Activated B cell treated with CpG ODN at 0.5 μM for 24 hours (primary cell): ENCODE measurements around the gene PLSCR3. TPM values are rescaled to one million over a fixed set of nuclear protein-coding genes. Genes with fewer than 3 reads are reported as not detected.

Experiments
- ATAC-seq: fragments of 200-7000 bp; cut with Tn5 transposase; one replicate; pipeline ENCODE4 v1.10.0; 2021; ENCODE audit warnings: low read depth, mild to moderate bottlenecking, moderate library complexity
- CTCF ChIA-PET: fragments of 350-600 bp; sonication (Branson Sonifier 250); formaldehyde crosslinking; loops from one replicate; lab custom pipeline; 2021; ENCODE audit warnings: antibody characterized with exemption; lab: Charles Lee
- POLR2A ChIA-PET: fragments of 350-600 bp; sonication (Branson Sonifier 250); formaldehyde crosslinking; loops from one replicate; lab custom pipeline; 2021; ENCODE audit warnings: antibody characterized with exemption; lab: Charles Lee
- DNase-seq: peaks from one replicate; pipeline ENCODE4 v3.0.0; 2022
- H3K27ac Mint-ChIP-seq: one replicate; pipeline ENCODE4 v1.8.0; 2020; ENCODE audit warnings: mixed read lengths
- H3K27me3 Mint-ChIP-seq: one replicate; pipeline ENCODE4 v1.8.0; 2021; ENCODE audit warnings: mixed read lengths
- H3K36me3 Mint-ChIP-seq: one replicate; pipeline ENCODE4 v1.8.0; 2021; ENCODE audit warnings: low read depth, mixed read lengths
- H3K4me1 Mint-ChIP-seq: one replicate; pipeline ENCODE4 v1.8.0; 2021; ENCODE audit warnings: mixed read lengths
- H3K4me3 Mint-ChIP-seq: one replicate; pipeline ENCODE4 v1.8.0; 2020; ENCODE audit warnings: mild to moderate bottlenecking, mixed read lengths
- H3K9me3 Mint-ChIP-seq: one replicate; pipeline ENCODE4 v1.8.0; 2020; ENCODE audit warnings: mixed read lengths
- intact Hi-C: fragments of 100-400 bp; cut with micrococcal nuclease; formaldehyde crosslinking; loops from one replicate; pipeline ENCODE4 v1.15.1; 2024
- total RNA-seq: library from RNA; stranded (reverse); gene quantifications from 2 replicates; pipeline ENCODE4 v1.2.3, GENCODE V29; 2022
- TF ChIP-seq, protein P1 (sequence below): fragments of 200-600 bp; IDR thresholded peaks from one replicate; pipeline ENCODE4 v1.8.0; 2022; ENCODE audit warnings: antibody characterized with exemption, mild to moderate bottlenecking

PLSCR3 gene
- total RNA-seq, 1 donor from 2014 or later: 35.2 TPM

DNA sequence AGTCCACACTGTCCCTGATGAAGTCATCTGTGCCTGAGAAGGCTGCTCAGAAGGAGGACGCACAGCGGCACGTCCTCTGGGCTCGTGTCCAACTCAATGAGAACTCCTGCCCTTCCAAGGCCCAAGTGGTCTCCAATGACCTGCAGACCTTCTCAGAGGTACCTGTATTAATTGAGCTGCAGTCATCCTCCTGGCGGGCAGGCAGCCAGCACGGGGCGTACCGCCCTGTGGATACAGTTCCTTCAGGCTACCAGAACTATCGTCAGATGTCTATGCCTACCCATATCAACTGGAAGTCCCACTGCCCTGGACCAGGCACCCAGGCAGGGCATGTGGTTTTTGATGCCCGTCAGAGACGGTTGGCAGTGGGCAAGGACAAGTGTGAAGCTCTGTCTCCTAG, 38.0 kb upstream of the PLSCR3 start:
- peaks cover 1% of the 10 kb centered on the region for H3K36me3 Mint-ChIP-seq
- CTCF ChIA-PET: interaction anchor here (0.8 kb wide), 1 partner anchor 152 kb away, joined by 3 read pairs; no protein-coding TSS in a partner anchor
- peaks cover 20% of the 10 kb centered on the region for H3K4me1 Mint-ChIP-seq
- intact Hi-C loops: no loop called here
- no peak for ATAC-seq
- no peaks in the 10 kb centered on the region for H3K9me3 Mint-ChIP-seq
- no peak overlapping the region for H3K27ac Mint-ChIP-seq
- POLR2A ChIA-PET: no interaction called here
- no peaks in the 10 kb centered on the region for H3K27me3 Mint-ChIP-seq
- no peak for DNase-seq
- no peak overlapping the region for H3K4me3 Mint-ChIP-seq
- TF ChIP-seq, protein P1, sequence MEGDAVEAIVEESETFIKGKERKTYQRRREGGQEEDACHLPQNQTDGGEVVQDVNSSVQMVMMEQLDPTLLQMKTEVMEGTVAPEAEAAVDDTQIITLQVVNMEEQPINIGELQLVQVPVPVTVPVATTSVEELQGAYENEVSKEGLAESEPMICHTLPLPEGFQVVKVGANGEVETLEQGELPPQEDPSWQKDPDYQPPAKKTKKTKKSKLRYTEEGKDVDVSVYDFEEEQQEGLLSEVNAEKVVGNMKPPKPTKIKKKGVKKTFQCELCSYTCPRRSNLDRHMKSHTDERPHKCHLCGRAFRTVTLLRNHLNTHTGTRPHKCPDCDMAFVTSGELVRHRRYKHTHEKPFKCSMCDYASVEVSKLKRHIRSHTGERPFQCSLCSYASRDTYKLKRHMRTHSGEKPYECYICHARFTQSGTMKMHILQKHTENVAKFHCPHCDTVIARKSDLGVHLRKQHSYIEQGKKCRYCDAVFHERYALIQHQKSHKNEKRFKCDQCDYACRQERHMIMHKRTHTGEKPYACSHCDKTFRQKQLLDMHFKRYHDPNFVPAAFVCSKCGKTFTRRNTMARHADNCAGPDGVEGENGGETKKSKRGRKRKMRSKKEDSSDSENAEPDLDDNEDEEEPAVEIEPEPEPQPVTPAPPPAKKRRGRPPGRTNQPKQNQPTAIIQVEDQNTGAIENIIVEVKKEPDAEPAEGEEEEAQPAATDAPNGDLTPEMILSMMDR: no peak

DNA sequence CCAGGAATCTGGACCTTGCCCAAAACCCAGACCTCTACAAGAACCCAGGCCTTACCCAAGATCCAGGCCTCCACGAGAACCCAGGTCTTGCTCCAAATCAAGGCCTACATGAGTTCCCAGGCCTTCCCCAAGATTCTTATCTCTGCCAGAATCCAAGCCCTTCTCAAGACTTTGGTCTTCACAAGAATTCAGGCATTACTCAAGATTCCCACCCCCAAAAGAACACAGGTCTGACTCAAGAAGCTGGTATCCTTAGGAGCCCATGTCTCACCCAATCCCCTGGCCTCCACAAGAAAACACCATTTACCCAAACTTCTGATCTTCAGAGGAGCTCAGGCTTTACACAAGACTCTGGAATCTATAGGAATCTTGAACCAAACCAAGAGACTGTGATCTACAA, 36.9 kb upstream of the PLSCR3 start:
- peaks cover 11% of the 10 kb centered on the region for H3K4me1 Mint-ChIP-seq
- ChIA-PET CTCF (interaction anchor here (0.8 kb wide), 1 partner anchor 151 kb away, joined by 3 read pairs; no protein-coding TSS in a partner anchor), POLR2A (no interaction called here)
- peaks cover 1% of the 10 kb centered on the region for H3K36me3 Mint-ChIP-seq
- TF ChIP-seq, protein P1: no peak
- DNase-seq: no peak
- ATAC-seq: no peak
- intact Hi-C loops: no loop called here
- no peaks in the 10 kb centered on the region for H3K9me3 Mint-ChIP-seq
- H3K27ac Mint-ChIP-seq: no peak overlapping the region
- H3K27me3 Mint-ChIP-seq: peaks cover under 1% of the 10 kb centered on the region
- H3K4me3 Mint-ChIP-seq: no peak overlapping the region

DNA sequence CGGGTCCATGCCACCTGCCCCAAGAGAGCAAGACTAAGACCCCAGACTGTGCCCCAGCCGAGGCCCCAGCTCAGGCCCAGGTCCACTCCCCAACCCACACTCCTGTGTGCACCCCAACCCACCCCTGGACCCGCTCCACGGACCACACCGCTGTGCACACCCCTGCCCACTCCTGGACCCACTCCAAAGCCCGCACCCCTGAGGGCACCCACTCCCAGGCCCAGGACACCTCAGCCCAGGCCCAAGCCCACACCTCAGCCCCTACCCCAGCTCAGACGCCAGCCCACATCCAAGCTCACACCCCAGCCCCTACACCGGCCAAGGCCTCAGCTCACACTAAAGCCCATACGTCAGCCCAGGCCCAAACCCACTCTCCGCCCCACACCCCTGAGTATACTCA, 35.4 kb upstream of the PLSCR3 start:
- DNase-seq (no peak), ATAC-seq (no peak)
- H3K27me3 Mint-ChIP-seq: peaks cover 5% of the 10 kb centered on the region
- ChIA-PET POLR2A (no interaction called here), CTCF (no interaction called here)
- H3K4me3 Mint-ChIP-seq: no peak overlapping the region
- H3K36me3 Mint-ChIP-seq: no peaks in the 10 kb centered on the region
- intact Hi-C loops: no loop called here
- H3K4me1 Mint-ChIP-seq: no peaks in the 10 kb centered on the region
- H3K27ac Mint-ChIP-seq: no peak overlapping the region
- TF ChIP-seq, protein P1: no peak
- H3K9me3 Mint-ChIP-seq: no peaks in the 10 kb centered on the region

DNA sequence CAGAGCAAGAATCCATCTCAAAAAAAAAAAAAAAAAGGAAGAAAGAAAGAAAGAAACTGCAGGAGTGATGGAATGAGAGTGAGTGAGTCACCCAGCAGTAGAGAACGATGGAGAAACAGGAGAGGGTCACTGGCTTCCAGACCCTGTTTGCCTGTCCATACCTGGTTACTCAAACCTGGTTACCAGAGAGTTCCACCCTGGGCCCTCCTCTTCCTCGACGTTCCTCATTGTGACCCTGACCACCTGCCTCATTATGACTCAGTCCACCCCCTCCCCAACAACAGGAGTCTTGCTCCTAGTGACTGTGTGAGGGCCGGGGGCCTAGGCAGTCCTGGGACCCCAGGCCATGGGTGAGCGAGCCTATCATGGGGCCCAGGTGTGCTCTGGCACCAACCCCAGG, 34.2 kb upstream of the PLSCR3 start, which contains the start of gene SPEM3:
TSS of gene SPEM3 (plus strand) at position 301 of the 400 bp plus-strand sequence. CDS start at position 347, 46 bp downstream.
- POLR2A ChIA-PET: interaction anchor here (0.6 kb wide), 1 partner anchor 378 kb away, joined by 9 read pairs; no protein-coding TSS in a partner anchor
- Mint-ChIP-seq H3K36me3 (no peaks in the 10 kb centered on the region), H3K27ac (no peak within 1 kb of the TSS), H3K9me3 (no peaks in the 10 kb centered on the region), H3K4me3 (no peak within 1 kb of the TSS), H3K27me3 (peaks cover 5% of the 10 kb centered on the region), H3K4me1 (no peaks in the 10 kb centered on the region)
- ATAC-seq (no peak), DNase-seq (no peak)
- intact Hi-C loops: no loop called here
- CTCF ChIA-PET: no interaction called here
- TF ChIP-seq, protein P1: no peak

DNA sequence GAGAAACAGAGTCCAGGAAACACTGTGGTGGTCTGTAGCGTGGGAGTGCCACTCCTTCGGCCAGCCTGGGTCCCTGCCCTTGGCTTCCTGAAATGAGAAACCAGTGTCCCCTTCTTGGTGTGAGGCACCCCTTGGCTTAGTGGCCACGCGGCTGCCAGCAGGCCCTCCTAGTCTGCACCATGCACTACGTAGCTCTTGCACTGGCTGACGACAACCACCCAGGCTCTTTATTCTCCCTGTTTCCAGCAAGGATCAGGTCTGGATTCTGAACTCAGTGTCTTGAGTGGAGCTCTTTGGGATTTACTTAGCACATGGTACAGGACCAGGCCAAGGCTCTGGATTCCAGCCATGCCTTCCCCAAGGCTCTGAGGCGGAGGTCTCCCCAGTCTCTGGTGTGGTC, 33.2 kb upstream of the PLSCR3 start:
- POLR2A ChIA-PET: interaction anchor here (0.5 kb wide), 1 partner anchor 138 kb away, joined by 4 read pairs; no protein-coding TSS in a partner anchor

More for the DNA sequence above, 33.2 kb upstream of the PLSCR3 start:
- H3K36me3 Mint-ChIP-seq: no peaks in the 10 kb centered on the region
- no peaks in the 10 kb centered on the region for H3K4me1 Mint-ChIP-seq
- ATAC-seq: no peak
- H3K27ac Mint-ChIP-seq: no peak overlapping the region
- H3K27me3 Mint-ChIP-seq: peaks cover 5% of the 10 kb centered on the region
- intact Hi-C loops: no loop called here
- no peak for DNase-seq
- CTCF ChIA-PET: no interaction called here
- TF ChIP-seq, protein P1: no peak
- no peak overlapping the region for H3K4me3 Mint-ChIP-seq
- no peaks in the 10 kb centered on the region for H3K9me3 Mint-ChIP-seq
